ENCODE measurements around the gene C7.

The C7 gene

DNA sequence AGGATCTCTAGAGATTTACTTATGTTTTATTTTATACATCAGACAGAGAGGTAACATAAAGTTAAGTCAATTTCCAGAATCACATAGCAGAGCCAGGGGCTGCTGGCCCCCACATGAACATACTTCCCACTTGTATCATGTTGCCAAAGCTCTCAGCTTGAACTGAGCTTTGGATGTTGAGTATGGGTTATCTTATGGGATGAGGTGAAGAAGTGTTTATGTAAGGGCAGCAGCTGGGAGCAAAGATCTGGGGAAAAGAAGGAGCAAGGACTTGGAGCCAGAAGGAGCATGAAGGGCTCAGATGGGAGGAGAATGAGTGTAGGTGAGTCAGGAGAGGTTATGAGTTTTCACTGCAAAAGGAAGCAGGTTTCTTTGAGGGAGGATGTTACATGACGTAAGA lies 89.8 kb downstream of the C7 start:
- no peaks in the 10 kb centered on the region for H3K9me3 ChIP-seq
- no peaks in the 10 kb centered on the region for H3K36me3 ChIP-seq
- no peak for DNase-seq
- no peak overlapping the region for H3K4me3 ChIP-seq
- H3K4me1 ChIP-seq = no peaks in the 10 kb centered on the region
- intact Hi-C loops (cut with DNase I; ENCODE audit: low total_unique reads) = no loop called here
- H3K27ac ChIP-seq = no peak overlapping the region
- H3K27me3 ChIP-seq = no peaks in the 10 kb centered on the region
- TF ChIP-seq CTCF (IDR thresholded peaks at IDR 0.05) = no peak

GRCh38 chr5:40999966-41000365 lies 90.7 kb downstream of the C7 start:
- no peak for DNase-seq
- H3K9me3 ChIP-seq = no peaks in the 10 kb centered on the region
- intact Hi-C loops (cut with DNase I; ENCODE audit: low total_unique reads) = no loop called here
- H3K4me3 ChIP-seq = no peak overlapping the region
- H3K27me3 ChIP-seq = no peaks in the 10 kb centered on the region
- no peak overlapping the region for H3K27ac ChIP-seq
- no peaks in the 10 kb centered on the region for H3K36me3 ChIP-seq
- no peaks in the 10 kb centered on the region for H3K4me1 ChIP-seq
- TF ChIP-seq CTCF (IDR thresholded peaks at IDR 0.05) = no peak

- no peak for TF ChIP-seq CTCF (IDR thresholded peaks at IDR 0.05)
- H3K4me1 ChIP-seq = no peaks in the 10 kb centered on the region
- no peak for DNase-seq
- H3K36me3 ChIP-seq = no peaks in the 10 kb centered on the region
- no peak overlapping the region for H3K27ac ChIP-seq
- H3K9me3 ChIP-seq = no peaks in the 10 kb centered on the region
- intact Hi-C loops (cut with DNase I; ENCODE audit: low total_unique reads) = no loop called here
- H3K27me3 ChIP-seq = no peaks in the 10 kb centered on the region
- H3K4me3 ChIP-seq = no peak overlapping the region
Observed at GRCh38 chr5:41003670-41004376, 94.5 kb downstream of the C7 start.

GRCh38 chr5:41004931-41005330 lies 95.6 kb downstream of the C7 start:
- Histone ChIP-seq H3K27me3 (no peaks in the 10 kb centered on the region), H3K4me1 (no peaks in the 10 kb centered on the region), H3K27ac (no peak overlapping the region), H3K36me3 (no peaks in the 10 kb centered on the region), H3K9me3 (no peaks in the 10 kb centered on the region), H3K4me3 (no peak overlapping the region)
- no peak for TF ChIP-seq CTCF (IDR thresholded peaks at IDR 0.05)
- intact Hi-C loops (cut with DNase I; ENCODE audit: low total_unique reads) = no loop called here
- no peak for DNase-seq

- no peak overlapping the region for H3K4me3 ChIP-seq
- H3K9me3 ChIP-seq = no peaks in the 10 kb centered on the region
- H3K27ac ChIP-seq = no peak overlapping the region
- no peaks in the 10 kb centered on the region for H3K36me3 ChIP-seq
- H3K27me3 ChIP-seq = no peaks in the 10 kb centered on the region
- no peaks in the 10 kb centered on the region for H3K4me1 ChIP-seq
- intact Hi-C loops (cut with DNase I; ENCODE audit: low total_unique reads) = no loop called here
- DNase-seq = no peak
- no peak for TF ChIP-seq CTCF (IDR thresholded peaks at IDR 0.05)
Observed at GRCh38 chr5:41009232-41009631, 99.9 kb downstream of the C7 start.

DNA sequence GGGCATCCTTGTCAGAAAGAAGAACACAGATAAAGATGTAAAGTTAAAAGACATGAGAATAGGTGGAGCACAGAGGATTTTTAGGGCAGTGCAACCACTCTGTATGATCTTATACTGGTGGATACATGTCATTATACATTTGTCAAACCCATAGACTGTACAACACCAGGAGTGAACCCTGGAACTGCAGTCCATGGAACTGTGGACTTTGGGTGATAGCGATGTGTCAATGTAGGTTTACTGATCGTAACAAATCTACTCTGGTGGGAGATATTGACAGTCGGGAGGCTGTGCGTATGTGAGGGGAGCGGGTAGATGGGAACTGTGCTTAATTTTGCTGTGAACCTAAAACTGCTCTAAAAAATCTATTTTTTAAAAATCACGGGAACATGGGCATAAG lies 101.3 kb downstream of the C7 start:
- no peak overlapping the region for H3K4me3 ChIP-seq
- H3K27me3 ChIP-seq = no peaks in the 10 kb centered on the region
- H3K4me1 ChIP-seq = no peaks in the 10 kb centered on the region
- intact Hi-C loops (cut with DNase I; ENCODE audit: low total_unique reads) = no loop called here
- H3K9me3 ChIP-seq = no peaks in the 10 kb centered on the region
- no peaks in the 10 kb centered on the region for H3K36me3 ChIP-seq
- H3K27ac ChIP-seq = no peak overlapping the region
- DNase-seq = no peak
- TF ChIP-seq CTCF (IDR thresholded peaks at IDR 0.05) = no peak
